ENCODE measurements around the gene LPCAT2.
"Not testable (repeated sequence)": the region's sequence is repeated elsewhere in the genome, so short reads cannot be mapped to it uniquely, and the experiment has no call there.

Gene LPCAT2

GRCh38 chr16:55561319-55561848, 52.5 kb downstream of the LPCAT2 start:
- no peak for DNase-seq

DNA sequence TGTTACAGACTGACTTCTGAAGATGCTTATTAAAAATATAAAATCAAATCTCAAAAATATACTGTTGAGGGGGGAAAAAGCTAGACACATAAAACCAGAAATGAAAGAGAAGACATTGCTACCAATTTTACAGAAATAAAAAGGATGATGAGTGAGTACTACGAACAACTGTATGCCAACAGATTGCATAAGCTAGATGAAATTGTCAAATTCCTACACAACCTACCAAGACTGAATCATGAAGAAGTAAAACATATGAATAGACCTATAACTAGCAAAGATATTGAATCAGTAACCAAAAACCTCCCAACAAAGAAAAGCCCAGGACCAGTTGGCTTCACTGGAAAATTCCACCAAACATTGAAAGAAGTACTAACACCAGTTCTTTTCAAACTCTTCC, 54.1 kb downstream of the LPCAT2 start:
- no peak for DNase-seq

DNA sequence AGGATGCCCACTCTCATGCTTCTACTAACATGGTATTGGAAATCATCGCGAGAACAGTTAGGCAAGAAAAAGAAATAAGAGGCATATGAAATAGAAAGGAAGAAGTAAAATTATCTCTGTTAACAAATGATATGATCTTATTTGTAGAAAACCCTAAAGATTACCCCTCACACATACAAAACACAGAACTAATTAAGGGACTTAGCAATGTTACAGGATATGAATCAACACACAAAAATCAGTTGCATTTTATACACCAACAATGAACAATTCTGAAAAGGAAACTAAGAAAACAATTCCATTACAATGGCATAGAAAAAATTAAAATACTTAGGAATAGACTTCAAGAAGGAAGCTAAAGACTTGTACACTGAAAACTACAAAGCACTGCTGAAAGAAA, 54.9 kb downstream of the LPCAT2 start:
- DNase-seq = no peak

DNA sequence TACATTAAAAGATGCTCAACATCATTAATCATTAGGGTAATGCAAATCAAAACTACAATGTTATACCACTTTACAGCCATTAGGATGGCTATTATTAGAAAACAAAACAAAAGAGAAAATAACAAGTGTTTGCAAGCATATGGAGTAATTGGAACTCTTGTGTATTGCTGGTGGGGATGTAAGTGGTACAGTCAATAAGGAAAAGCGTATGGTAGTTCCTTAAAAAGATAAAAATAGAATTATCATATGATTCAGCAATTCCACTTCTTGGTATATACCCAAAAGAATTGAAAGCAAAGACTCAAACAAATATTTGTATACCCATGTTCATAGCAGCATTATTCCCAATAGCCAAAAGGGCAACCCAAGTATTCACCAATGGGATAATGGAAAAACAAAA, 56.2 kb downstream of the LPCAT2 start:
- DNase-seq = no peak

DNA sequence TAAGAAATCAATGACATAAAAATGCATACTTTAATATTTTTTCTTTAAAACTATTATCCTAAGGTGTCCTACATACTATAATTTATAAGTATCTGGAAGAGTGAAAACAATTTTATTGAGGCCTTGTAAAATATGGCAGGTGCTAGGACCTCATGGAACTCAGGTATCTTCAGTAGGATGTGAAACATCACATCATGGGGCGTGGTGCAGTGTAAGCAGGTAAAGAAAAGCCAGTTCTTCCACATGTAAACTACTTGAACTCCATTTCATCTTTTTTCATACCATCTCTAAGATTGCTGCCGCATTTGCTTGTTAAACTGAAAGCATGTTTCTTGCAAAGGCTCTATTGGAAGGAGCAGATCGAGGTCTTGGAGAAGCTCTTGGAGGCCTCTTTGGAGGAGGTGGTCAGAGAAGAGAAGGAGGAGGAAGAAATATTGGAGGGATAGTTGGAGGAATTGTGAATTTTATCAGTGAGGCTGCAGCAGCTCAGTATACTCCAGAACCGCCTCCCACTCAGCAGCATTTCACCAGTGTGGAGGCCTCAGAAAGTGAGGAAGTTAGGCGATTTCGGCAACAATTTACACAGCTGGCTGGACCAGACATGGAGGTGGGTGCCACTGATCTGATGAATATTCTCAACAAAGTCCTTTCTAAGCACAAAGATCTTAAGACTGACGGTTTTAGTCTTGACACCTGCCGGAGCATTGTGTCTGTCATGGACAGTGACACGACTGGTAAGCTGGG, 57.7 kb downstream of the LPCAT2 start, which contains the start of gene CAPNS2:
Gene CAPNS2 (plus strand): TSS at position 253 of the 744 bp plus-strand sequence. CDS start 73 bp downstream, at position 326.
- DNase-seq = no peak

- no peak for DNase-seq
Measured at GRCh38 chr16:55567382-55567781, 58.5 kb downstream of the LPCAT2 start.

GRCh38 chr16:55568207-55568606, 59.3 kb downstream of the LPCAT2 start:
- no peak for DNase-seq

DNA sequence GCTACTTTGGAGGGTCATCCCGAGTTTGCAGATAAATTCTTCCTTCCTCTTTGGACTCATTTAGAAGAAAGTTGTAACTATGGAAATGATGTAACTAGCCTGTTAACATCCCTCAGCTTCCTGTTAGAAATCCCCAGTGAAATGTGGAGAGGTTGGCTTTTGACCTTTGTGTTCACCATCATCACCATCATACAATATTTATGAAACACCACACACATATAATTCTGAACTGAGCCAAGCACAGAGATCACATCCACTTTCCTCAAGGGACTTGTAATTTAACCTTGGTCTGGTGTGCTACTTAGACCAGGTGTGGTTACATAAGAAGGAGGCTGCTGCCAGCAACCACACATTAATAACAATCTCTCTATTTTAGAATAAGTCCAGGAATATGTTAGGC, 60.2 kb downstream of the LPCAT2 start:
- DNase-seq = no peak

DNA sequence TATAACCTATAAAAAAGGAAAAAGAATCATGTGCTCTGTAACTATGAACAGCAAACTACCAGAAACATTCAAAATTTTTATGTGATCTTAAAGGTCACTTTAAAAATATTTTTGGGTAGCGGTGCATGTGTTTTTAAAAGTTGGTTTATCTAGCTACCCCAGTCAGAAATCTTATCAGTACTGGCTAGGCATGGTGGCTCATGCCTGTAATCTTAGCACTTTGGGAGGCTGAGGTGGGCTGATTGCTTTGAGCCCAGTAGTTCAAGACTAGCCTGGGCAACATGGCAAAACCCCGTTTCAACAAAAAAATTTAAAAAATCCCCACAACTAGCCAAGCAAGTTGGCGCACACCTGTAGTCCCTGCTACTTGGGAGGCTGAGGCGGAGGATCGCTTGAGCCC, 61.3 kb downstream of the LPCAT2 start:
- DNase-seq = no peak

DNA sequence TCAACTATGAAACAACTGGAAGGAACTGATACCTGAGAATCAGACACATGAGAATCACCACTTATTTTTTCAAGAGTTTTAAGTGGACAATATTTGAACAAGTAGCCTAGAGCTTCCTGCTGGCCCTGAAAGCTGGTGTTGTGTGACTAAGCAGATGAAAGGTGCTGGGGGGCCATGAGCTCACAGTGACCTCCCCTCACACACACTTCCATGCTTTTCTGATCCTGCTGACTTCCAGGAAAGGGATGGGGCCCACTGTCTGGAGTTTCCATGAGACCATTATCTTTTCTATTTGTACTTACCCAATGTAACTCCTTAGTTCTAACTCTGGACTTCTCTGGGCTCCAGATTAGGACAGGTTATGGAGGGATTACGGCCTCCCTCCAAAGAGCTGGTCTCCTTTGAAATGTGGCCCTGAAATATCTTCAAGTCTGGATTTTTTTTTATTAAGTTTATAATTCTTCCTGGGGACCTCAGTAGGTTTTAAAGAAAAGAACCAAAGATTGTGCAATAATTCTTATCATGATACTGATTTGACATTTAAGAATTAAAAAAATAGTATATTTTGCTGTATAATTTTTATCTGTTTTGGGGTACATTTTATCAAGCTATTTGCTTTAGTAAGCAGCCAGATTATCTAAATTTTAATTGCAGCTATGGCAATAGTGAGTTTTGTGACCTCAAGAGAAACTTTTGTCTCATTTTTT, 62.5 kb downstream of the LPCAT2 start:
- DNase-seq = no peak

- no peak for DNase-seq
Measured at GRCh38 chr16:55572439-55572838, 63.6 kb downstream of the LPCAT2 start.

DNA sequence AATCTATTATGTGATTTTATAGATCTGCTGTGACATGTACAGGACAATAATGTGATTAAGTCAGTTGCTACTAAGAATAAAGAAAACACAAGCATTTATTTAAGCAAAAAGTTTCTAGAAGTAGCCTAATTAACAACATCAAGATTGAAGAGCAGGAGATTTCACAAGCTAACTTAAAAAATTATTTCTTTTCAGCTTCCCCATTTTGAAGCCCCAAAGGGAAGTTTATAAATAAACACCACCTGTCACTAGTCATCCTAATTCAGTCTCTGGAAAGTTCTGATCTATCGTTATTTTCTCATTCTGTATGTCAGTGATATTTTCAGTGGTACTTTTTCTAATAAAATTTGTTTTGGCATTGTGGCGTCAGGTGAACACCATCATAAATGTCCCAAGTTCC, 65.9 kb downstream of the LPCAT2 start:
- no peak for DNase-seq

GRCh38 chr16:55575496-55575895, 66.6 kb downstream of the LPCAT2 start:
- DNase-seq = no peak

GRCh38 chr16:55576384-55576783, 67.5 kb downstream of the LPCAT2 start:
- DNase-seq = no peak

DNA sequence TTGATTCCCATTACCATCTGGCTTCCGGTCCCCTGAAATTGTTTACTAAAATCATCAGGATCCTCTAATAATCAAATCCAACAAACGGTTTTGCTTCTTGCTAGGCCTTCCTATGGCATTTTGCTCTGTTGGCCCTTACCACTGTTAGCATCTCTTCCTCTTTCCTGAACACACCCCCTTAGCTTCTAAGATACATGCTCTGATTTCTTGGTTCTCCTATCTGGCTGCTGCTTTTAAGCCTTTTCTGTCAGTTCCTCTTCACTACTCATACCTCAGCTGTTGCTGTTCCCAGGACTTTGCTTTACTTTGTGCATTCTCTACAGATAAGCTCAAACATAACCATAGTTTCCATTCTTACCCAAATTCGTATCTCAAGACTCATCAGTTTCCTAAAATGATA, 69.0 kb downstream of the LPCAT2 start:
- no peak for DNase-seq

DNA sequence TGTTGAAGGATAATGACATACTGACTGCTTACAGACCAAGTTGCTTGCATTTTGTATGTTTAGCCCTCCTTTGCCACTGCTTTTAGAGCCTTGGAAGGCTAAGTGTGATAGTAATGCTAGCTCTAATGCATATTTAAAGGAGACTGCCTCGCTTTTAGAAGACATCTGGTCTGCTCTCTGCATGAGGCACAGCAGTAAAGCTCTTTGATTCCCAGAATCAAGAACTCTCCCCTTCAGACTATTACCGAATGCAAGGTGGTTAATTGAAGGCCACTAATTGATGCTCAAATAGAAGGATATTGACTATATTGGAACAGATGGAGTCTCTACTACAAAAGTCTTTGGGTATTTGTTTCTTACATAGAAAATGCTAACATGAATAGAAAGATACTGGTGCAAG, 76.8 kb downstream of the LPCAT2 start:
- no peak for DNase-seq

GRCh38 chr16:55588799-55589198, 79.9 kb downstream of the LPCAT2 start:
- no peak for DNase-seq

DNA sequence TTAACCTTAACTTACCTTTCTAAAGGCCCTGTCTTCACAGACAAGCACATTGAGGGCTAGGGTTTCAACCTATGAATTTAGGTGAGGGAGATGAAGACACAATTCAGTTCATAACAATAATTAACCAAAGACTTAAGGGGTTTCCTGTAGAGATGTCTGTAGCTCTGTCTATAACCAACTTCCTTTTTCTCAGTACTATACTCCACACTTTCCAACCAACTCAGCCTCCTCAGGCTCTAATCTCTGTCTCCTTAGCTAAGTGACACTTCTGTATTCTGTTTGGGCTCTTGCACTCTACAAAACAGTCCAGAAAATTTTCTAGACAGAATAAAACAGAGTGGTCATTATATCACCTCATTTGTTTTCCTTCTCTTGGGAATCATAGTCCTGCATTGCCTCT, 83.4 kb downstream of the LPCAT2 start:
- DNase-seq = no peak

GRCh38 chr16:55597928-55598327, 89.1 kb downstream of the LPCAT2 start:
- no peak for DNase-seq

DNA sequence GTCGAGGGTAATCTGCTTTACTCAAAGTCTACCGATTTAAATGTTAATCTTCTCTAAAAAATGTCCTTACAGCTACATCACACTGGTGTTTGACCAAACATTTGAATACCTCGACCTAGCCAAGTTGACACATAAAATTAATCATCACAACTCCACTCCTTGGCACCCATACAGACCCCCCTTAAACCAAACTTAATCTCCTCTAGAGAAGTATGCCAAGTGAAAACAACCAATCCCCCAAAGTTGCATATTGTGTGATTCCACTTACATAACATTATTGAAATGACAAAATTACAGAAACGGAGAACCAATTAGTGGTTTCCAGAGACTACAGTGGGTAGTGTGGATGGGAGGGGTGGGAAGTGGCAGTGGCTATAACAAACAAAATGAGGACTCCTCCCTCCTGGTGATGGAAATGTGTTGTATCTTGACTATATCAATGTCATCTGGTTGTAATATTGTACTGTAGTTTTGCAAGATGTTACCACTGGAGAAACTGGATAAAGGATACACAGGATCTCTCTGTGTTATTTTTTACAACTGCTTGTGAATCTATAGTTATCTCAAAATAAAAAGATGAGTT, 97.0 kb downstream of the LPCAT2 start:
- no peak for DNase-seq

GRCh38 chr16:55613613-55614335, 104.9 kb downstream of the LPCAT2 start:
- DNase-seq = no peak

GRCh38 chr16:55615071-55615470, 106.2 kb downstream of the LPCAT2 start:
- DNase-seq = no peak

DNA sequence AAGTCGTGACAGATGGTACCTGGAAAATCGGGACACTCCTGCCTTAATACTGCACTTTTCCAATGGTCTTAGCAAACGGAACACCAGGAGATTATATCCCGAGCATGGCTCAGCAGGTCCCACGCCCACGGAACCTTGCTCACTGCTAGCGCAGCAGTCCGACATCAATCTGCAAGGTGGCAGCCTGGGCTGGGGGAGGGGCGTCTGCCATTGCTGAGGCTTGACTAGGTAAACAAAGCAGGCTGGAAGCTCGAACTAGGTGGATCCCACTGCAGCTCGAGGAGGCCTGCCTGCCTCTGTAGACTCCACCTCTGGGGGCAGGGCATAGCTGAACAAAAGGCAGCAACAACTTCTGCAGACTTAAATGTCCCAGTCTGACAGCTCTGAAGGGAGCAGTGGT, 106.8 kb downstream of the LPCAT2 start:
- DNase-seq = not testable (repeated sequence)
